Fibroblast of skin of scalp (primary cell): ENCODE data around the gene HSPA1A. TPM values are rescaled to one million over a fixed set of nuclear protein-coding genes. Genes with fewer than 3 reads are reported as not detected.

ENCODE experiments used
- DNase-seq: peaks from one replicate; pipeline ENCODE4 v3.0.0-alpha.2; 2013
- polyA plus RNA-seq, 2 experiments: library from polyadenylated mRNA; unstranded; fragments of 120-200 nt; gene quantifications; one replicate each; pipeline ENCODE4 v1.2.1, GENCODE V29; 2013; ENCODE audit not compliant: insufficient read length in 2 of 2

The HSPA1A gene
- polyA plus RNA-seq (2013, experiment 1 of 2; ENCODE audit: insufficient read length) = 61.4 TPM
- polyA plus RNA-seq (2013, experiment 2 of 2; ENCODE audit: insufficient read length) = 52.6 TPM

- DNase-seq = peak; percentile 99
Observed at GRCh38 chr6:31815025-31815838, at the start of gene HSPA1A, which contains the start of gene HSPA1L. Gene HSPA1A, plus strand, starts transcription at chr6:31815543. Its CDS starts 214 bp downstream, at chr6:31815757. Gene HSPA1L, minus strand, starts transcription at chr6:31815283. Its CDS starts 3,311 bp downstream, at chr6:31811972.

DNA sequence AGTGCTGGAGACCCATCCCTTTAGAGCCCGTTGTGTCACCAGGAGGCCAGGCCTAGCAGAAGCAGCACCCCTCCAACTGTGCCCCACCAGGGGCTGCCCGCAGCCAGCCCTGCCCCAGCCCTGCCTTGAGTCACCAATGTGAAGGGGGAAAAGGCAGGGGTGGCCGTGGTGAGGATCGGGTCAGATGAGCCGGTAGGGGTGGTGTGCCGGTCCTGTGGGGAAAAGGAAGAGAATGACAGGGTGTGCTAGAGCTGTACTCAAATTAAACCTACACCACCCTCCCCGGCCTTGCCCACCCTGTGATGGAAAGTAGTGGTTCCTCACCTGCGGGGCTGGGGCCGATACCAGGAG lies 49.8 kb upstream of the HSPA1A start:
- DNase-seq = no peak

- DNase-seq = no peak
Observed at GRCh38 chr6:31765910-31766794, 49.2 kb upstream of the HSPA1A start.

GRCh38 chr6:31767096-31767645 lies 48.2 kb upstream of the HSPA1A start:
- no peak for DNase-seq

DNA sequence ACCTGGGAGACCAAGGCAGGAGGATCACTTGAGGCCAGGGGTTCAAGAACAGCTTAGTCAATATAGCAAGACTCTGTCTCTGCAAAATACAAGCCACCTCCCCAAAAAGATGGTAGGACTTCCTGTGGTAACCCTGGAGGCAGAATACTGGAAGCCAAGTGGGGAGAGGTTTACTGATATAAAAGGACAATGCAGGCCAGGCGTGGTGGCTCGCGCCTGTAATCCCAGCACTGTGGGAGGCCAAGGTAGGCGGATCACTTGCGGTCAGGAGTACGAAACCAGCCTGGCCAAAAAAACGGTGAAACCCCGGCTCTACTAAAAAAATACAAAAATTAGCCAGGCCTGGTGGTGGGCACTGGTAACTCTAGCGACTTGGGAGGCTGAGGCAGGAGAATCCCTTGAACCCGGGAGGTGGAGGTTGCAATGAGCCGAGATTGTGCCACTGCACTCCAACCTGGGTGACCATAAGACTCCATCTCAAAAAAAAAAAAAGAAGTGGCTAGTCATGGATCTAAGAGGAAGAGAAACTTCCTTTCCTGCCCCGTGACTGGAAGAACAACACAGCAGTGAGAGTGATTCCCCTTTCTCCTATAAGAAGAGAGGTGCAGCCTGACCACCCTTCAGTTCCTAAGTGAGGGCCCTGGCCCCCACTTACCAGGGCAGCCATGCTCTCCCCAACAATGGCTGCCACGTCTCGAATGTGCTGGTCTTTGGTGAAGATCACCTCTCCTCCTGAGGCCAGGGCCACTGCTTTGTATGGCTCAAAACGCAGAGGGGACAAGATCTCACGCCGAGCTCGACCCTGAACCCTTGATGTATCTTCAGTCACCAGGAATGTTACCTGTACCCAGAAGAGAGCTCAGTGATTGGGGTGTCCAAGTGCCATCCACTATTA lies 46.7 kb upstream of the HSPA1A start:
- no peak for DNase-seq

- DNase-seq = peak; percentile 53
Observed at GRCh38 chr6:31769684-31770371, 45.5 kb upstream of the HSPA1A start.

- no peak for DNase-seq
Observed at GRCh38 chr6:31770860-31771259, 44.5 kb upstream of the HSPA1A start.

- peak; percentile 31 for DNase-seq
Observed at GRCh38 chr6:31771992-31772358, 43.4 kb upstream of the HSPA1A start.

DNA sequence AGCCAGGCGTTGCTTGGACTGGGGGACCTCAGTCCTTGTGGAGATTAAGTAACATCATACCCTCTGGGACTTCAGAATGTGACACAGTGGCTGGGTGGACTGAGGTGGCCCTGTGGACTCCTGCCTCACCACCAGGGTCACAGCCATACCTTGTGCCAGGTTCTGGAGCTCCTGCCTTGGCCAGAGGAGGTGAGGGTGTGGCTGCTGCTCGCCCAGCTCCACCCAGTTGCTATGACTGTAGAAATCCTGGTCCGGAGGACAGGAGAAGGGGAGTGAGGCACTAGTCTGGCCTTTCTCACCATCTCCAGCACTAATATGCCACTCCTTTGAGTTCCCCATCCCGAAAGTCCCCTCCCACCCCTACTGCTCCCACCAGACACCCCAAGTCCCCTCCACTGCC lies 40.2 kb upstream of the HSPA1A start:
- DNase-seq = no peak

DNA sequence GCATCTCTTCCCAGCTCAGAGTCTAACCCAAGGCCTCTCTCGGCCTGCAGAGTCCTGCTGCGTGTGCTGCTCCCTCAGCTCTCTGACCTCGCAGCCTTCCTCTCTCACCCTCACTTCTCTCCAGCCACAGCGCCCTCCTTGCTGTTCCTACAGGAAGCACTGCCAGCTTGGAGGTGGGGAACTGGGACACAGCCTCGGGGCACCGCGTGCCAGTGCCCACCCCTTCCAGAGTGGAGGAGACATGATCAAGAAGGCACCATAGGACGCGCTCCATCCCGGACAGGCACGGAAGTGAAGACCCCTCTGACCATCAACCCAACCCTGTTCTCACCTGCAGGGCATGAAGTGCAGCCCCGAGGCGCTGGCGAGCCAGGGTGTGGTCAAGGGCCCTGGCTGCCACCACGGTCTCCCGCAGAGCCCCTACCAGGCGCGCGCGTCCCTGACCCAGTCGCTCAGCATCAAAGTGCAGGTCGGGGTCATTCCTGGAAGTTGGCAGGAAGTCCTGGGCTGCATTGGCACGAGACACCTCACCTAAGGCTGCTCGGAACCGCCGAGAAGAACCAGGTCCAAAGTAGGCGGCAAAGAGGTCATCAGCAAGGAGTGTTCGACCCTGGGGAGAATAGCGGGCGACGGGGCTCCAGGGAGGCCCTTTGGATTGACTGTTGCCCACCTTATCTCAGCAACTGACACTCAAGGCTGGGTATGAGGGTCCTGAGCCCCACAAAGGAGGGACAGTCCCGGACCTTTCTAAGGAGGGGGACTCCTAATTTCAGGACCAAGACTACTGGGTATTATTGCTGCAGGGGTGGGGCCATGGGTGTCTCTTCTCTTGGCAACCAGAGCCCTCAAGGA lies 39.5 kb upstream of the HSPA1A start:
- no peak for DNase-seq

DNA sequence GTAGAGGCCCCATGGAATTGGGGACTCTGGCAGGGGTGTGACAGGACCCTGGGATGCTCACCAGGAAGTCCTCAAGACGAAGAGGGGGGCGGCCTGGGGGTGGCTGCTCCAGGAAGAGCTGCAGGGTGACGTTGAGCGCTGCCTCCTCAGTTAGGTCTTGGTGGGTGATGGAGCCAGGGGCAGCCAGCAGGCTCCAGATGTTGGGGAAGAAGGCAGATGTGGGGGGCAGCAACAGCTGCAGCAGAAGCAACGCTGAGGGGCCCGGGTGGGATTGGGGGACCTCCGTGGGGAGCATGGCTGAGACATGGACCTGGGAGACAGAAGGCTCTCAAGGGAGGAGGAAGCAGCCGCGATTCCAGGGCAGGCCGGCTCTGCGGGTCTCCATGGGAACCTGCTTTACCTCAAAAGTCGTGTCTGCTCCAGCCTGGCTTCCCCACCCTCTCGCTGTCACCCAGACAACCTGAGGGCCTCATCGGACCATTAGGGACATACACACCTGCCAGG lies 38.8 kb upstream of the HSPA1A start:
- no peak for DNase-seq

DNA sequence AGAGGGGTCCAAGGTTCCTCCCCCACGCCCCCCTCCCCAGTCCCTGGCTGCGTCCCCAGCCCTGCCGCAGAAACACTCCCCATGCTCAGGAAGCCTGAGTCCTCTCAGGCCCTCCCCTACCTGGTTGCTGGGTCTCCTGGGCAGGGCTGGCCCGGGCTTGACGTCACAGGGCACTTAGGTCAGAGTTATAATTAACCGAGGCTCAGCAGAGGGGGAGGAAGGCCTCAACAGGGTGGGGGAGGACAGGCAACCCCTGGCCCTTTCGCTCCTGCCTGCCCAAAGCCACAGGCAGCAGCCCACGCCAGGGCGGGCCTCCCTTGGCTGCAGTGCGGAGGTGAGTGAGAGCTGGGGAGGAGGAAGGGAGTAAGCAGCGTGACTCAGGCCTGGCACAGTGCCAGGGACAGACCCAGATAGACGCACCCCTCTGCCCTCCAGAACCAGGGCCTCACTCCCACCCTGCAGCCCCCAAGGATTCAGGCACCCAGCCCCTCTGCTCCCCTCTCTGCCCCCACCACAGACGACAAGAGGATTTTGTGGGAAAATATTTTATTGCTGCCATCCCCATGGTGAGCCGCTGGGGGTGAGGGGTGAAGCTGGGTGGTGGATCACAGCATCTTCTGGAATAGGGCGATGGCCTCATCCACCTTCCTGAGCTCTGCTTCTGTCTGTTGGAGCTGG lies 38.2 kb upstream of the HSPA1A start, which contains the start of gene VWA7:
TSS of gene VWA7 (minus strand) at position 340 of the 678 bp plus-strand sequence. CDS start 549 bp downstream, outside the sequence.
- DNase-seq = peak; percentile 56

GRCh38 chr6:31777667-31778050 lies 37.7 kb upstream of the HSPA1A start:
- no peak for DNase-seq

DNA sequence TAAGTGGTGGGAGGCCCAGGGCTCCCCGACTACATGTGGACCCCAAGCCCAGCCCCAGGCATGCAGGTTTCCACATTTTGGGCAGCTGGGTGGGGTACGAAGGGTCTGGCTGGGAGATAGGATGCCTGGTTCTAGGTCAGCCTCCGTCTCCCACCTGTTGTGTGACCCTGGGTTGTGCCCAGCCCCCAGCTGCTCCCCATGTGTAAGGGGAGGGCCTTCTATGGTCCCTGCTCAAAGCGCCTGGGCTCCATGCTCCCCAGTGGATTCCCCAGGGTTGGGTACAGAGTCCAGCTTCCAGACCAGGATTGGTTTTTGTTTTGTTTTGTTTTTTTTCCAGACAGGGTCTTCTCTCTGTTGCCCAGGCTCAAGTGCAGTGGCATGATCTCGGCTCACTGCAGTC lies 37.1 kb upstream of the HSPA1A start:
- no peak for DNase-seq

GRCh38 chr6:31778999-31779885 lies 36.1 kb upstream of the HSPA1A start:
- DNase-seq = no peak

GRCh38 chr6:31779908-31780307 lies 35.4 kb upstream of the HSPA1A start:
- no peak for DNase-seq

DNA sequence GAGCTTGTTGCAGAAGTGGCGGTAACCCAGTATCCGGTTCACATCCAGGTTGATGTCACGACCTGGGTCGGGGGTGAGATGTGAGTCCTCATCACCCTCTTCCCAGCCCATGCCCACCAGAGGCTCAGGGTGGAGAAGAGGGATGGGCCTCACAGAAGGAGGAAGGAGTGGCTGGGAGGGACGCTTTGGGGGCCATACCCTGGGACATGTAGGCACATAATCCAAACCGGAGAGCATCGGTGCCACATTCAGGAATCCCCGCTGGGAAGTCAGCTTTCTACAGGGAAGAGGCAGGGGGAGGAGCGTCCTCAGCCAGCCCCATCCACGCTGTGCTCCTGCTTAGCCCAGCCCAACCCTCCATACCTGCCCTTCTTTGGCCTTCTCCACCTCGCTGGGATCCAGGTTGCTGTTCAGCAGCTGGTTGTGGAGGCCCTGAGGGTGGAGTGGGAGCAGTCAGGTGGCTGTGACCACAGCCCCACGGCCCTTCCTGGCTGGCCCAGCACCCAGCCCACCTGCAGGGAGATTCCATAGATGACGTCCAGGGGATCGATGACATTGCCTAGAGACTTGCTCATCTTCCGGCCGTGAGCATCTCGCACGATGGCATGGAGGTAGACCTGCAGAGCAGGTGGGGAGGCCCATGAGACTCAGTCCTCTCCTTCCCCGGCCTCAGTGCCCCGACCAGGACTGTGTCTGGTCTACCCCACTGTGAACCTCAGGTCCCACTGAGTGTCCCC lies 34.7 kb upstream of the HSPA1A start:
- no peak for DNase-seq
